NCI-H2171 treated with DMSO at 0.1 percent for 48 hours (cell line): ENCODE results near the gene CAMTA1.
A peak's percentile ranks its signal among the peaks of the same experiment; 100 is the strongest.

Experiments used
- DNase-seq: peaks from one replicate; lab custom pipeline; 2025; lab: John Stamatoyannopoulos, UW

Gene CAMTA1

GRCh38 chr1:7256526-7256925 is 471.3 kb downstream of the CAMTA1 start:
- no peak for DNase-seq

- DNase-seq = peak; percentile 10
Measured at GRCh38 chr1:7257225-7257624, 472.0 kb downstream of the CAMTA1 start.

- no peak for DNase-seq
Measured at GRCh38 chr1:7258589-7259135, 473.4 kb downstream of the CAMTA1 start.

- no peak for DNase-seq
Measured at GRCh38 chr1:7259955-7260354, 474.7 kb downstream of the CAMTA1 start.

GRCh38 chr1:7261490-7261889 is 476.2 kb downstream of the CAMTA1 start:
- peak; percentile 25 for DNase-seq

GRCh38 chr1:7262611-7263010 is 477.4 kb downstream of the CAMTA1 start:
- peak; percentile 99 for DNase-seq

- peak; percentile 21 for DNase-seq
Measured at GRCh38 chr1:7263021-7263960, 478.0 kb downstream of the CAMTA1 start.

- DNase-seq = no peak
Measured at GRCh38 chr1:7264101-7264500, 478.8 kb downstream of the CAMTA1 start.

GRCh38 chr1:7265771-7266371 is 480.6 kb downstream of the CAMTA1 start:
- peak; percentile 15 for DNase-seq

GRCh38 chr1:7266561-7266960 is 481.3 kb downstream of the CAMTA1 start:
- DNase-seq = no peak

- peak; percentile 36 for DNase-seq
Measured at GRCh38 chr1:7267493-7267892, 482.2 kb downstream of the CAMTA1 start.

- no peak for DNase-seq
Measured at GRCh38 chr1:7268983-7269382, 483.7 kb downstream of the CAMTA1 start.

- DNase-seq = no peak
Measured at GRCh38 chr1:7269525-7269924, 484.3 kb downstream of the CAMTA1 start.

- DNase-seq = no peak
Measured at GRCh38 chr1:7274256-7274655, 489.0 kb downstream of the CAMTA1 start.

GRCh38 chr1:7278045-7278444 is 492.8 kb downstream of the CAMTA1 start:
- DNase-seq = peak; percentile 79

- peak; percentile 84 for DNase-seq
Measured at GRCh38 chr1:7278827-7279765, 493.8 kb downstream of the CAMTA1 start.

GRCh38 chr1:7279769-7280168 is 494.5 kb downstream of the CAMTA1 start:
- DNase-seq = no peak

- DNase-seq = no peak
Measured at GRCh38 chr1:7280347-7280960, 495.2 kb downstream of the CAMTA1 start.

- no peak for DNase-seq
Measured at GRCh38 chr1:7281821-7282220, 496.6 kb downstream of the CAMTA1 start.

- DNase-seq = no peak
Measured at GRCh38 chr1:7284839-7285435, 499.7 kb downstream of the CAMTA1 start.

GRCh38 chr1:7285856-7286454 is 500.7 kb downstream of the CAMTA1 start:
- DNase-seq = no peak
